Erythroblast (primary cell): ENCODE data around the gene EPM2AIP1.

Source experiments
- GATA1 ChIP-seq: IDR thresholded peaks from 2 replicates; pipeline ENCODE4 v1.6.1; 2011; ENCODE audit warnings: low read depth, mild to moderate bottlenecking, control low read depth, low read length, moderate library complexity
- POLR2A ChIP-seq: IDR thresholded peaks from 2 replicates; pipeline ENCODE4 v1.6.1; 2011; ENCODE audit warnings: mild to moderate bottlenecking, low read length

DNA sequence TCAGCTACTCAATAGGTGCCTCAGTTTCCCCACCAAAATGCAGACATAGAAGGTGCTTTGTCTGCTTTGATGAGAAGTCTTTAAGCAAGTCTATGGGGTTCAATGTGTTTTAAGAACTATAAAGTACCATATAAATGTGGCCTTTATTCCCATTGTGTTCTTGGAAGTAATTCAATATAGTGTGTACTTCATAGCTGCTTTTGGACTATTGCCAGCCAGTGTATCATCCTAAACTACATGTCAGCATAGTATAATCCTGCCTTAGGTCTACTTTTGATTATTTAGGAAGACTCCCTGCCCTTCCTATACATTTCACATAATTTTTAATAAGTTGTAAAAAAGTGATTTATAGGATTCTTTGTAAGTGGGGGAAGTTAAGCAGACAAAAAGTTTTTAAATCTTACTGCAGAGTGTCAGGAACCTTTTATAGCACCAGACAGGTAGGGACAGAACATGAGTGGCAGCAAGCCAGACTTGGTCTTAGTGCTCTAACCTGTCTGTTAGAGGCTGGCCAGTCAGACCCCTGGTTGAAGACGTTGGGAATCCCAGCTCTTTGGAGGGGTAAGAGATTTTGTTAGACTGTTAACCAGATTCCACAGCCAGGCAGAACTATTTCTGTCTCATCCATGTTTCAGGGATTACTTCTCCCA is 48.7 kb upstream of the EPM2AIP1 start:
- no peak for TF ChIP-seq POLR2A
- TF ChIP-seq GATA1 = no peak
